T-helper 17 cell (primary cell): ENCODE results near the gene FBLN2. TPM values are rescaled to one million over a fixed set of nuclear protein-coding genes. Genes with fewer than 3 reads are reported as not detected.

Experiments
- ATAC-seq: fragments of 150-1000 bp; cut with Tn5 transposase; 2 replicates; pipeline ENCODE4 v1.10.0; 2021; ENCODE audit warnings: mild to moderate bottlenecking, moderate library complexity
- DNase-seq, 3 donors: peaks; one replicate each; pipeline versions ENCODE4 v3.0.0 to v3.0.0-alpha.2; 2020 to 2021
- H3K9me3 ChIP-seq: one replicate; pipeline ENCODE4 v1.7.0; 2013; ENCODE audit warnings: low read length, mild to moderate bottlenecking; ENCODE audit not compliant: control insufficient read depth, poor library complexity, severe bottlenecking
- H3K27ac Mint-ChIP-seq: one replicate; pipeline ENCODE4 v1.8.0; 2022; ENCODE audit warnings: mild to moderate bottlenecking, moderate library complexity, mixed read lengths
- H3K27me3 Mint-ChIP-seq: one replicate; pipeline ENCODE4 v1.8.0; 2022; ENCODE audit warnings: mixed read lengths
- H3K36me3 Mint-ChIP-seq: one replicate; pipeline ENCODE4 v1.8.0; 2022; ENCODE audit warnings: low read depth, mixed read lengths
- H3K4me1 Mint-ChIP-seq: one replicate; pipeline ENCODE4 v1.8.0; 2022; ENCODE audit warnings: mild to moderate bottlenecking, mixed read lengths
- H3K4me3 Mint-ChIP-seq: one replicate; pipeline ENCODE4 v1.8.0; 2022; ENCODE audit warnings: mild to moderate bottlenecking, moderate library complexity, mixed read lengths
- total RNA-seq, 4 donors: library from RNA in 2 of 4; stranded (reverse) in 2 of 4; gene quantifications; one replicate each; pipeline ENCODE4 v1.2.3 and lab custom pipeline; 2022 to 2026

Gene FBLN2
- total RNA-seq, 2 donors from 2014 or later = 1.5 TPM; not detected in 1

DNA sequence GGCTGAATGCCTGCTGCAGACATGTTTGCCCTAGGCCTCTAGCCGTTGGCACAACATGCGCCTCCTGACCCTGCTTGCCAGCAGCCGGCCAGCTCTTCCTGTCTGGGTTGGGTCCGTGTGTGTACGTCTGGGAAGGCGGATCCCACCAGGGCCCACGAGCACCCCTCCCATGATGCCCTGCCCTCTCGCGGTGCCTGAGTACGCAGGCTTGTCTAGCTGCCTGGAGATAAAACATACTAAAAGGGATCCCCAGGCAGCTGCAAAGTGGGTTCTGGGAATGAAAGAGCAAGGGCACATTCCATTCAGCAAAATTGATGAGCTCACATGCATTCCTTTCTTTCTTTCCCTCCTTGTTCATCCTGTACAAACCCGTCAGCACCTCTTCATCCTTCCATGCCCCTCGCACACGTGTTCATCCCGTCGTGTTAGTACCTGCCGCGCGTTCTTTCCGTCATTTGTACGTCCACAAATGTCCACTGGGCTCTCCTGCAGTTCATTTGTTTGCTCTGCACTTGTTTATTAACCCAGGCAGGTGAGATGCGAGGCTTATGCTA, 74.3 kb downstream of the FBLN2 start:
- ATAC-seq = no peak
- Mint-ChIP-seq H3K27ac (no peak overlapping the region), H3K27me3 (peaks cover 14% of the 10 kb centered on the region), H3K36me3 (peaks cover 2% of the 10 kb centered on the region), H3K4me3 (no peak overlapping the region), H3K4me1 (peaks cover 8% of the 10 kb centered on the region)
- no peaks in the 10 kb centered on the region for H3K9me3 ChIP-seq
- DNase-seq = no peak

DNA sequence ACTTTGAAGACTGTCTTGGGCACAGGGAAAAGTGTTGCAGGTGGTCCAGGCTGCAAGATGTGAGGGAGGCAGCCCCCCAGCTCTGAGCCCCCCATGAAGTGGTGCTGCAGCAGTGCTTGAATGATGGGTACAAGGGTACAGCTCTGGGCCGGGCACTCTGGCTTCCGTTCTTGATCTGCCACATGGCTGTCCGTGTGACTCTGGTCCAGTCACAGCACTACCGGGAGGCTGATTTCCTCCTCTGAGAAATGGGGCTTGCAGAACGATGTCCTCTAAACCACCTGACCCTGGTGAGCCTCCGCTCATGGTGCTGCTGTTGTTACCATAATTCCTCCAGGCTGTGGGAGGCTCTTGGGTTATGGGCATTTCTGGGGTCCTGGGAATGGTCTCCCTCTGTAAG, 75.1 kb downstream of the FBLN2 start:
- Mint-ChIP-seq H3K4me1 (peaks cover 8% of the 10 kb centered on the region), H3K27me3 (peaks cover 14% of the 10 kb centered on the region), H3K4me3 (no peak overlapping the region), H3K27ac (no peak overlapping the region), H3K36me3 (peaks cover 2% of the 10 kb centered on the region)
- DNase-seq (no peak), ATAC-seq (no peak)
- no peaks in the 10 kb centered on the region for H3K9me3 ChIP-seq

DNA sequence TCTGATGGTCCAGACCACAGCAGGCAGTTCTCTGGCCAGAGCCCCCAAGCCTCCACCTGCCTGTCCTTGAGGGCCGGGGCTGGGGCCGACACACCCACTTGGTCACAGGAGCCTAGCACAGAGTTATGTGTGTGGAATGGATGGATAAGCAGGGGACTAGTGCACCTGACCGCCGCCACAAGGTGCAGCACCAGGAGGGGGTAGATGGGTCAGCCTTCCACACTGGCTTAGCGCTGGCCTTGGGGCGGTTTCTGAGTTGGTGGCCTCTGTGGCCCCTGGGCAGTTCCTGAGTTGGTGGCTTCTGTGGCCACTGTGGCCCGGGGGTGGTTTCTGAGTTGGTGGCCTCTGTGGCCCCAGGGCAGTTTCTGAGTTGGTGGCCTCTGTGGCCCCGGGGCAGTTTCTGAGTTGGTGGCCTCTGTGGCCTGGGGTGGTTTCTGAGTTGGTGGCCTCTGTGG, 75.8 kb downstream of the FBLN2 start:
- ATAC-seq = no peak
- Mint-ChIP-seq H3K4me3 (no peak overlapping the region), H3K27me3 (peaks cover 14% of the 10 kb centered on the region), H3K4me1 (peaks cover 8% of the 10 kb centered on the region), H3K27ac (no peak overlapping the region), H3K36me3 (peaks cover 2% of the 10 kb centered on the region)
- no peaks in the 10 kb centered on the region for H3K9me3 ChIP-seq
- no peak for DNase-seq

DNA sequence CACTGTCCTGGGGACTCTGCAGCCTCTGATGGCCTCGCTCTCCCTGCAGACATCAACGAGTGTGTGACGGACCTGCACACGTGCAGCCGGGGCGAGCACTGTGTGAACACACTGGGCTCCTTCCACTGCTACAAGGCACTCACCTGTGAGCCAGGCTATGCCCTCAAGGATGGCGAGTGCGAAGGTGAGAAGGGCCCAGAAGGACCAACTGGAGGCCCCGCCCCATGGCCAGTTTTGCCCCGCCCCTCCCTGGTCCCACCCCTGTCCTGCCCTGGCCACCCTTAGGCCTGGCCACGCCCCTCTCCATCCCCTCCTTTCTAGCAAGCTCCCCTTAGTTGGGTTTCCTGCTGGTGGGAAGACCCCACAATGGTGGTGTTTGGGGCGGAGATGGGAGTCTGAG, 77.5 kb downstream of the FBLN2 start:
- Mint-ChIP-seq H3K36me3 (peaks cover 2% of the 10 kb centered on the region), H3K27ac (no peak overlapping the region), H3K4me1 (peaks cover 8% of the 10 kb centered on the region), H3K4me3 (no peak overlapping the region), H3K27me3 (peaks cover 12% of the 10 kb centered on the region)
- ATAC-seq (no peak), DNase-seq (no peak)
- no peaks in the 10 kb centered on the region for H3K9me3 ChIP-seq

DNA sequence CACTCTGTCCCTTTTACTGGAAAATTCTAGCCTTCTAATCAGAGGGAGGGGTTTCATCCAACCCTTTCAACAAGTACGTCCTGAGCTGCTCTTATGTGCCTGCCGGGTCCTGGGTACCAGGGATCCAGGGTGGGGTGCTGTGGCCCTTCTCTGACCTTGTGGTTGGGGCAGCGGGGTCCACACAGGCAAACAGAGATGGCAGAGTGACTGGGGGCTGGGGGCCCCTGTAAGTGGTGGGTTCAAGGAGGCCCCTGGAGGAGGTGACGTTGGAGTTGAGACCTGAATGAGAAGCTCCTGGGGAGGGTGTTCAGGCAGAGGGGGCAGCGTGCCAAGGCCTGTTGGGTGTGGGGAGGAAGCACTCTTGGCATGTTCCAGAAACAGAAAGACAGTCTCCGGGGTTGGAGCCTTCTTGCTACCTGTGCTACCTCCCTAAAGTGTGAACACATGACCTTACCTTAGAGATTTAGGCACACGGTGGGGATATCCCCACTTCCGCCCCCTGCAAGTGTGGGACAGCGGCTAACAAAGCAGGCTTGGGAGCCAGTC, 78.1 kb downstream of the FBLN2 start:
- H3K27ac Mint-ChIP-seq = no peak overlapping the region
- peaks cover 6% of the 10 kb centered on the region for H3K27me3 Mint-ChIP-seq
- H3K4me3 Mint-ChIP-seq = no peak overlapping the region
- no peaks in the 10 kb centered on the region for H3K9me3 ChIP-seq
- H3K4me1 Mint-ChIP-seq = peaks cover 3% of the 10 kb centered on the region
- no peaks in the 10 kb centered on the region for H3K36me3 Mint-ChIP-seq
- ATAC-seq = no peak
- no peak for DNase-seq

DNA sequence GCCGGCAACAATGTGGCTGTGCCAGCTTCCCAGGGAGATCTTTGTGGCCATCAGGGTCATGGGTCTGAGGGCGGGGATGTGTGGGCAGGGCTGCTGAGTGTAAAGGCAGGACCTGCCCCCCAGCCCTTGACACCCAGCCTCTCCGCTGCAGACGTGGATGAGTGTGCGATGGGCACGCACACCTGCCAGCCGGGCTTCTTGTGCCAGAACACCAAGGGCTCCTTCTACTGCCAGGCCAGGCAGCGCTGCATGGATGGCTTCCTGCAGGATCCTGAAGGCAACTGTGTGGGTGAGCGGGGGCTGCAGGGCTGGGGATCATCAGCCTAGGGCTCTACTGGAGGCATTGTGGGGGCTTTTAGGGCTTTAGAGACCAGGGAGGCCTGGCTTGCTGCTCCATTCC, 78.8 kb downstream of the FBLN2 start:
- ATAC-seq (no peak), DNase-seq (no peak)

DNA sequence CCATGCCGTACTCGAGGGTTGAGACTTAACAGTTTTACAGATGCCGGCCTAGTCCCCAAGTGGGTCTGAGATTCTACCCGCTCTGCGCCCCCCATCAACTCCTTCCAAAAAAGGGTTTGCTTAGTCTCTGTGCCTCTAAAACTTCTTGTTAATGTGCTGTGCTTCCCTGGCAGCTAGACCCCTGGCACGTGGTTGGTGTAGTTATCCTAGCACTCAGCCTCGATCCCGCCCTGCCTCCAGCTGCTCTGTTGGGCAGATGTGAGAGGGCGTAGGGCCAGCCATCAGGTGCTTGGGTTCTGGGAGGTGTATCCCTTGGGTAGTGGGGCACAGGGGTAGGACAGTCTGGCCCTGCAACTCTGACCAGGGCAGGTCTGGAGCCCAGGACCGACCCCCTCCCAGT, 79.5 kb downstream of the FBLN2 start:
- peaks cover under 1% of the 10 kb centered on the region for H3K4me1 Mint-ChIP-seq
- DNase-seq (no peak), ATAC-seq (no peak)
- no peak overlapping the region for H3K4me3 Mint-ChIP-seq
- H3K36me3 Mint-ChIP-seq = no peaks in the 10 kb centered on the region
- H3K27ac Mint-ChIP-seq = no peak overlapping the region
- peaks cover 2% of the 10 kb centered on the region for H3K27me3 Mint-ChIP-seq
- H3K9me3 ChIP-seq = no peaks in the 10 kb centered on the region

More for the DNA sequence above, 78.8 kb downstream of the FBLN2 start:
- H3K27ac Mint-ChIP-seq = no peak overlapping the region
- peaks cover 3% of the 10 kb centered on the region for H3K4me1 Mint-ChIP-seq
- H3K36me3 Mint-ChIP-seq = no peaks in the 10 kb centered on the region
- peaks cover 5% of the 10 kb centered on the region for H3K27me3 Mint-ChIP-seq
- no peaks in the 10 kb centered on the region for H3K9me3 ChIP-seq
- no peak overlapping the region for H3K4me3 Mint-ChIP-seq

DNA sequence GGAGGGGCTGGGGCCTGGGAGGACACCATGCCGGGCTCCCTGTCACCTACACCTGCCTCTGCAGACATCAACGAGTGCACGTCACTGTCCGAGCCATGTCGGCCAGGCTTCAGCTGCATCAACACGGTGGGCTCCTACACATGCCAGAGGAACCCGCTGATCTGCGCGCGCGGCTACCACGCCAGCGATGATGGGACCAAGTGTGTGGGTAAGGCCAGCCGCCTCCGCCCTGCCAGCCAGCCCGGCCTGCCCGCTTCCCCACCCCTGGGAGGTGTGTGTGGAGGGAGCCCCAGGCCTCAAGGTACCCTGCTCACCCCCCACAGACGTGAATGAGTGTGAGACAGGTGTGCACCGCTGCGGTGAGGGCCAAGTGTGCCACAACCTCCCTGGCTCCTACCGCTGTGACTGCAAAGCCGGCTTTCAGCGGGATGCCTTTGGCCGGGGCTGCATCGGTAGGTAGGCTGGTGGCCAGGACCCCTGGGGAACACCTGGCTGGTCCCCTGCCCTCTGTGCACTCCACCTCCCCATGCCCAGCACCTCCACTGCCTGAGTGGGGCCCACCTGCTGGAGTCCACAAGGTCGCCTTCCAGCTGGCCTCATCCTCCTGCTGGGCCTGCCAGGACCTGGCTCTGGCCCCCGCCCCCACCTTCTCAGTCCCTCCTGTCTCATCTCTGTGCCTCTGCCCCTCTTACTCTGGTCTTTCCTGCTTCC, 80.1 kb downstream of the FBLN2 start:
- Mint-ChIP-seq H3K4me1 (no peaks in the 10 kb centered on the region), H3K36me3 (no peaks in the 10 kb centered on the region), H3K27ac (no peak overlapping the region), H3K27me3 (no peaks in the 10 kb centered on the region), H3K4me3 (no peak overlapping the region)
- no peaks in the 10 kb centered on the region for H3K9me3 ChIP-seq
- DNase-seq = no peak
- no peak for ATAC-seq

DNA sequence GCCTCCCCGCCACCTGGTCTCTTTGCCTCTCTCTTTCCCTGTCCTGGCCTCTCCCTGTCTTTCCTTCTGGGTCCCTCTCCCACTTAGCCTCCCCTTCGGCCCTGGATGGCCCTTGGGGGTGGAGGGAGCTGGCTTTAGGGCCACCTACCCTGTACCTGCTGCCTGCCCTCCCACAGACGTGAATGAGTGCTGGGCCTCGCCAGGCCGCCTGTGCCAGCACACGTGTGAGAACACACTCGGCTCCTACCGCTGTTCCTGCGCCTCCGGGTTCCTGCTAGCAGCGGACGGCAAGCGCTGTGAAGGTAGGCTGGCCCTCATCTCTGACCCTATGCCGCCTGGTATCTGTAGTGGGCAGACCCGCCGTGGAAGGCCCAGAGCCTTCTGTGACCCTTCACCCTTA, 80.7 kb downstream of the FBLN2 start:
- Mint-ChIP-seq H3K4me3 (no peak overlapping the region), H3K4me1 (no peaks in the 10 kb centered on the region), H3K27ac (no peak overlapping the region), H3K27me3 (no peaks in the 10 kb centered on the region), H3K36me3 (no peaks in the 10 kb centered on the region)
- ATAC-seq = no peak
- no peaks in the 10 kb centered on the region for H3K9me3 ChIP-seq
- DNase-seq = no peak

DNA sequence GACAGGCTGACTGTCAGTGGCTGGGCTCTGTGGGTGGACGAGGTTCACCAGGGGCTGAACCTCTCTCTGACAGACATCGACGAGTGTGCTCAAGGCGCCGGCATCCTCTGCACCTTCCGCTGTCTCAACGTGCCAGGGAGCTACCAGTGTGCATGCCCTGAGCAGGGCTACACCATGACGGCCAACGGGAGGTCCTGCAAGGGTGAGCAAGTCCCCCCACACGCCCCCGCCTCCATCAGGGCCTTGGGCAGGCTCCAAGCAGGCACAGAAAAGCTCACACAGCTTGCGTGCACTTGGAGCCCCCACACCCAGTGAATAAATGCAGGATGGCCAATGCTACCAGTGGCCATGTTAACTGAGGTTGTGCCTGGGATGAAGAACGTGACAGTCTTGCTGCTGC, 82.3 kb downstream of the FBLN2 start:
- no peak overlapping the region for H3K4me3 Mint-ChIP-seq
- no peak for DNase-seq
- peaks cover 2% of the 10 kb centered on the region for H3K36me3 Mint-ChIP-seq
- no peaks in the 10 kb centered on the region for H3K4me1 Mint-ChIP-seq
- ATAC-seq = no peak
- H3K9me3 ChIP-seq = no peaks in the 10 kb centered on the region
- H3K27ac Mint-ChIP-seq = no peak overlapping the region
- H3K27me3 Mint-ChIP-seq = no peaks in the 10 kb centered on the region

DNA sequence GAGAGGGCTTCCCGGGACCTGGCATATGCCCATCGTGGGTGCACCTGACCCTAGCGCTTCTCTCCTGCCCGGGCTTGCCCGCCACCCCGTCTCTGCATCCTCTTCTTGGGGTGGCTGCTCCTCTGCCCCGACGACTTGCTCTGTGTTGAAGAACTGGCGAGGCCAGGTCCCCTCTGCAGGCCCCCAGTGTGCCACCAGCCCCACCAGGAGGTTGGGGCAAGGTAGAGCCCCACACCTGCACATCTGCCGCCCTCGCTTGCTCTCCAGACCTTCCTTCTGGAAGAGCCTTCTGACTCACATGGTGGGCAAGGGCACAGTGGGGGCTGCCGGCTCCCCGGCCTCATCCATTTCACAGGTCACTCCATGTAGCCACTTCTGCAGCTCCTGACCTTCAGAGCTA, 84.3 kb downstream of the FBLN2 start:
- ATAC-seq = no peak
- Mint-ChIP-seq H3K4me3 (no peak overlapping the region), H3K27me3 (no peaks in the 10 kb centered on the region), H3K36me3 (peaks cover 2% of the 10 kb centered on the region), H3K27ac (no peak overlapping the region), H3K4me1 (no peaks in the 10 kb centered on the region)
- H3K9me3 ChIP-seq = no peaks in the 10 kb centered on the region
- DNase-seq = no peak

DNA sequence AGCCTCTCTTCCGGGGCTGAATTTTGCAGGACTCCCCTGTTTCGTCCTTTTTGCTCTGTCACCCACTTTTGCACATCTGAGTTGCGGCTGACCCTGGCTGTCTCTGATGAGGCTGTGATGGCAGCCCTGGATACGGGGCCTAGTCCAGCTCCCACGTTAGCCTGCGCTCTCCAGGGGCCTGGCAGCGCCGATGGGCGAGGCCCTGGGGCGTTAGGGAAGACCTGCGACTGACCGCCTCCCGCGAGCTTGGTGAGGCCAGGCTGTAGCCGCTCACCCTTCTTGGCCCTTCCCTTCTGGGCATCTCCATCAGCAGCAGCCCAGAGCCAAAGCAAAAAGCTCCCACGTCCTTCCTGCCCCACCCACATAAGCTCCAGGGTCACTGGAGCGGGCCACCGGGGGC, 85.2 kb downstream of the FBLN2 start:
- Mint-ChIP-seq H3K27me3 (peaks cover 5% of the 10 kb centered on the region), H3K27ac (no peak overlapping the region), H3K4me1 (no peaks in the 10 kb centered on the region), H3K4me3 (no peak overlapping the region), H3K36me3 (peaks cover 2% of the 10 kb centered on the region)
- DNase-seq = no peak
- no peak for ATAC-seq
- no peaks in the 10 kb centered on the region for H3K9me3 ChIP-seq

DNA sequence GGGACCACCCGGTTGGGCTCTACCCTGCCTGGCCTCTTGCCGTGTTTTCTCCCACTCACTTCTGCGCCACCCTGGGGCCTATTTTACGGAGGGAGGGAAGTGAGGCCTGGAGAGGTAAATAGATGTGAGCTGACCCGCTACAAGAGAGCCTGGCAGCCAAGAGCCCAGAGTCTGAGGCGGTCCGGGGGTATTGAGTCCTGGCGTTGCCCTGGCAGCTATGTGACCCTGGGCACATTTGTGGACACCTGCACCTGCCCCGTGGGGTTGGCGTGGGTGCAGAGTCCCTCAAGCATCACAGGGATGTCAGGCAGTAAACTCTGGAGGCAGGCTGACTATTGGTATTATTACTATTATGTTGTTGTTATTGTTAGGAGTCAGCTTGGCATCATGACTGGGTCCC, 85.7 kb downstream of the FBLN2 start:
- Mint-ChIP-seq H3K4me3 (no peak overlapping the region), H3K36me3 (peaks cover 2% of the 10 kb centered on the region), H3K4me1 (no peaks in the 10 kb centered on the region), H3K27ac (no peak overlapping the region), H3K27me3 (peaks cover 10% of the 10 kb centered on the region)
- H3K9me3 ChIP-seq = no peaks in the 10 kb centered on the region
- ATAC-seq (no peak), DNase-seq (no peak)

DNA sequence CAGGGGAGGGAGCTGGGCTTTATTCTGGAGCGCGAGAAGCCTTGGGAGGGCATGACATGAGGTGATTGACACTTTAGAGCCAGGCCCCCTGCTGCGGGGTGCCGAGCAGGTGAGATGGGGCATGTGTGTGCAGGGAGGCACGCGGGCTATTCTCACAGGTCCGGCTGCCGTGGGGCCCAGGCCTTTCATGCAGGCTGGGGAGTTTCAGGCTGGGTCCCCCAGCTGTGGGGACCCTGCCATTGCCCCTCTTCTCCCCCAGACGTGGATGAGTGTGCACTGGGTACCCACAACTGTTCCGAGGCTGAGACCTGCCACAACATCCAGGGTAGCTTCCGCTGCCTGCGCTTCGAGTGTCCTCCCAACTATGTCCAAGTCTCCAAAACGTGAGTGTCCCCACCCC, 87.3 kb downstream of the FBLN2 start:
- Mint-ChIP-seq H3K36me3 (peaks cover 2% of the 10 kb centered on the region), H3K4me3 (no peak overlapping the region), H3K27ac (no peak overlapping the region), H3K4me1 (no peaks in the 10 kb centered on the region), H3K27me3 (peaks cover 22% of the 10 kb centered on the region)
- ATAC-seq (no peak), DNase-seq (no peak)
- no peaks in the 10 kb centered on the region for H3K9me3 ChIP-seq
